HG03175 (cell line): ENCODE measurements around the gene ZDHHC8.

Experiments used
- ATAC-seq: cut with Tn5 transposase; IDR thresholded peaks from one replicate; pipeline ENCODE4 v1.9.1; 2021; ENCODE audit warnings: mild to moderate bottlenecking, moderate library complexity; ENCODE audit not compliant: unreplicated experiment

ZDHHC8 gene

DNA sequence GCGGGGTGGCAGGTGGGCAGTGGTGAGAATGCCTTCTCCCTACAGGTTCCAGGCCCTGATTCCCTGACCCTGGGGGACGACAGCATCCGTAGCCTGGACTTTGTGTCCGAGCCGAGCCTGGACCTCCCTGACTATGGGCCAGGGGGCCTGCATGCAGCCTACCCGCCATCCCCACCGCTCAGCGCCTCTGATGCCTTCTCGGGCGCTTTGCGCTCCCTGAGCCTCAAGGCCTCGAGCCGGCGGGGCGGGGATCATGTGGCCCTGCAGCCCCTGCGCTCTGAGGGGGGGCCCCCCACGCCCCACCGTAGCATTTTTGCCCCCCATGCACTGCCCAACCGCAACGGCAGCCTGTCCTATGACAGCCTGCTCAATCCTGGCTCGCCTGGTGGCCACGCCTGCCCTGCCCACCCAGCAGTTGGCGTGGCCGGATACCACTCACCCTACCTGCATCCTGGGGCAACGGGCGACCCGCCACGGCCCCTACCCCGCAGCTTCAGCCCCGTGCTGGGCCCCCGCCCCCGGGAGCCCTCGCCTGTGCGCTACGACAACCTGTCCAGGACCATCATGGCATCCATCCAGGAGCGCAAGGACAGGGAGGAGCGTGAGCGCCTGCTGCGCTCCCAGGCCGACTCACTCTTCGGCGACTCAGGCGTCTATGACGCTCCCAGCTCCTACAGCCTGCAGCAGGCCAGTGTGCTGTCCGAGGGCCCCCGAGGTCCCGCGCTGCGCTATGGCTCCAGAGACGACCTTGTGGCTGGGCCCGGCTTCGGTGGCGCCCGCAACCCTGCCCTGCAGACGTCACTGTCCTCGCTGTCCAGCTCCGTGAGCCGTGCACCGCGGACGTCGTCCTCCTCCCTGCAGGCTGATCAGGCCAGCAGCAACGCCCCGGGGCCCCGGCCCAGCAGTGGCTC is 11.4 kb downstream of the ZDHHC8 start:
- no peak for ATAC-seq

DNA sequence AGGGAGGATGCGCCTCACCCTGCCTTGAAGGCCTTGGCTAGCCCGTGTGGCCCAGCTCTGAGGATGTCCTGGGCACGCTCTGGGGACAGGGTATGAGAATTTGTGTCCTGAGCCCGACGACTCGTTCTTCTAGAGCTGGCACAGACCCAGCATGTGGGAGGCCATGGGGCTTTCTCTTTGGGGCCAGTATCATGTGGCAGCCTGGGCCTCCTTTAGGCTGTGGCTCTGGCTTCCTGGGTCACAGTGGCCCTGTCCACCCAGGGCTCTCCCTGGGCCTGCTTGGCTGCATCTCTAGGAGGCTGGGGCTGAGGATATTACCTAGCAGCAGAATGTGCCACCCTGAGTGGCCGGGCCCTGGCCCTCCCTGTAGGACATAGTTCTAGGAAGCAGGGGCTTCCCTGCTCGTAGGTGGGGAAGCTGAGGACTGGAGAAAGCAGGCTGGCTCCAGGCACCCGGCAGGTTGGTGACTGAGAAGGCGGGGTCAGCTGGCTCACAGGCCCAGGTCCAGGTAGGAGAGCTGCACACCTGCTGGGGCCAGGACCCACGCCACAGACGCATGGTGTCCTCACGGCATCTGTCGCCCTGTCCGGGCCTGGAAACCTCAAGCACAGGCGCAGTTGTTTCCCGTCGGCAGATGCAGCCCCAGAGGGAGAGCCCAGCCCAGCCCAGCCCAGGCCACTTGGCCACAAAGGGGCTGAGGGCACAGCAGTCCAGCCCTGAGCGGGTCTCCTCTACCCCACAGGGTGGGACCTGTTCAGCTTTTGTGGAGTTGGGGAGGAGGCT is 12.5 kb downstream of the ZDHHC8 start:
- ATAC-seq = no peak

DNA sequence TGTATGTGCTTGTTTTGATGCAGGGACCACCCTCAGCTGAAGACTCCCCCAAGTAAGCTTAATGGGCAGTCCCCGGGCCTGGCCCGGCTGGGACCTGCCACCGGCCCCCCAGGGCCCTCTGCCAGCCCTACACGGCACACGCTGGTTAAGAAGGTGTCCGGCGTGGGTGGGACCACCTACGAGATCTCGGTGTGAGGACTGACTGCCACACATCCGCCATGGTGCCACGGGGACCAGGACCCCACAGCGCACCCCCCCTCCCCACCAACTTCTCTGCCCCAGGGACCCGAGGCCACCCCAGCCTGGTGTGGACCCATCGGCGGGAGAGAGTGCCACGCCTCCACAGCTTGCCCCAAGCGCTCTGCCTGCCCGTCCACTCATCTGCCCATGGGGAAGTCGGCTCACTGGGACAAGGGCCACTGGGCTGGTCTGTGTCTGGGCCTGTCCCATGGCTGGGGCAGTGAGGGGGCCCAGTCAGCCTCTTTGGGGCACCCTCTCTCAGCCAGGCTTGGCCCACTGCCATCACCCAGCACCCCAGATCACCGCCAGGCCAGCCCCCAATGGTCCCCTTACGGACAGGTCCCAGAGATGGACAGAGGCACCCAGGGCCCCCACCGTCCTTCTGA is 13.7 kb downstream of the ZDHHC8 start:
- no peak for ATAC-seq

DNA sequence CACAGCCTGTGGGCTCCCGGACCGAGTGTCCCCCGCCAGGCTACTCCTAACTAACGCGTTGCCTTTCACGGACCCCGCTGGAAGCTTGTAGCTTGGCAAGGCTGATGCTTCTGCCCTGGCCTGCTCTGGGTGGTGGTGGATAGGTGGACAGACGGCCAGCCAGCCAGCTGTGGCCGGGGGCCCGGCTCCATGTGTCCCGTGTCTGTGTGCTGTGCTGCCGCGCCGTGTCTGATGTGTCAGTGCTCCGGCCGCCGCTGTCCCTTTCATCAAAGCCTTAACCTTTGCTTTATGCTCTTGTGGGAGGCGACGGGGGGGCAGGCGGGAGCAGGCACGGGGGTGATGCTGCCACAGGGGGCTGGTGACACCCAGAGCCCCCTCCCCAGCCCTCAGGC is 14.2 kb downstream of the ZDHHC8 start:
- no peak for ATAC-seq

DNA sequence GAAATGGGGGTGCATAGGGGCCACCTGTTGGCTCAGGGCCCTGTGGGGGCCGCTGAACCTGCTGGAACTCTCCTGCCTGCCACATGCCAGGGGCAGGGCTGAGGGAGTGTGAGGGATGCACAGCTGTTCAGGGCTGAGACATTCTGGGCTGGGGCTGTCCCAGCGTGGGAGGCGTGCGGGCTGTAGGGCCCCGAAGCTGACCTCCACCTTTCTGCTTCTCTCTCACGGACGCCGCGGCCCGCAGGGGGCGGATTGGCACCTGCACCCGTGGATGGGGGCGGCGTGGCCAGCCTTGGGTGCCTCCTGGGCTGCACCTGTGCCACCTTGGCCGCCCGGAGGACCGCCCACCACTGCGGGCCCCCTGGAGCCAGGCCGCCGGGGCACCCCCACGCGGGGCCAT is 15.2 kb downstream of the ZDHHC8 start:
- no peak for ATAC-seq

DNA sequence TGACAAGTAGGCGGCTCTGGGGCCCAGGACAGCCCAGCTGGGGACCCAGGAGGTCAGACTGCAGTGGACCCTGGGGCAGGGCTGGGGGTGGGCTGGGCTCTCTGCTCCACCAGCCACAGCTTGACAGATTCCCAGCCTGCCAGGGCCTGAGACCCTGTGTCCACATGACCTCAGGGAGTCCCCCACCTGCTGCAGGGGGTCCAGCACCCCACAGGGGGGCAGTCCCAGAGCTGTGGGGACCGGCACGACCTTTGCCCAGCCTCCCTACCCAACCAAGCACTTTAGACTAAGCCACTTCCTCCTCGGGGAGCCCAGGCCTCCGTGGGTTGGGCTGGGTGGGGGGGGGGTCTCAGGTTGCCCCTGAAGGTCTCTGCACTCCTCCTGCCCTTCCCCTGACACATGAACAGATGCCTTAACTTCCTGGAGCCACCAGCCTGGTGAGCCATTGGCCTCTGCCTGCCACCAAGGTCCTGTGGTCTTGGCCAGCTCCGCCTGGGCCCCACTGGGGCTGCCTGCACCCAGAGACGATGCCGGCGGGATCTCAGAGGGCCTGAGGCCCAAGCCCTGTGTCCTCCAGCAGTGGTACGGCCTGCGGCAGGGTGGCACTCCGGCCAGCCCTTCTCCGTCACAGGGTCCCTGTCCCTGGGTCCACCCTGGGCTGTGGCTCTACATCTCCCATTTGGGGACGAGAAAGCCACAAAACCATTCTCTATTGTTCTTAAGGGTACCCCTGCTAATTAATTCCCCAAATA is 15.8 kb downstream of the ZDHHC8 start:
- no peak for ATAC-seq

DNA sequence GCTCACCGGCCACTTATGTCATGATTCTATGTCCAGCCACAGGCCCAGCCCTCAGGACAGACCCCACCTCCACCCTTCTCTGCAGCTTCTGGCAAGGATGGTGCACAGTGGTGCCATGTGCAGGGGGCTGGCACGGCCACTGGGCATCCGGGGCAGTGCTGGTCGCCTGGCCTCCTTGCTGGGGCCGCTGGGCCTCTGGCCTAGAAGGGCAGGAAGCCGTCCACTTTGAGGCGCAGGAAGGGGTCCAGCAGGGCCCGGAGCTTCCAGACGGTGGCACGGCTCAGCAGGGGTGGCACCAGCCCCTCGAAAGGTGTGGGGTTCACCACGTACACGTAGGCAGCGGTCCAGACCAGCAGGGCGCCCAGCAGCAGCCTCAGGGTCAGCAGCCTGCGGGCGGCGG is 16.8 kb downstream of the ZDHHC8 start:
- no peak for ATAC-seq

DNA sequence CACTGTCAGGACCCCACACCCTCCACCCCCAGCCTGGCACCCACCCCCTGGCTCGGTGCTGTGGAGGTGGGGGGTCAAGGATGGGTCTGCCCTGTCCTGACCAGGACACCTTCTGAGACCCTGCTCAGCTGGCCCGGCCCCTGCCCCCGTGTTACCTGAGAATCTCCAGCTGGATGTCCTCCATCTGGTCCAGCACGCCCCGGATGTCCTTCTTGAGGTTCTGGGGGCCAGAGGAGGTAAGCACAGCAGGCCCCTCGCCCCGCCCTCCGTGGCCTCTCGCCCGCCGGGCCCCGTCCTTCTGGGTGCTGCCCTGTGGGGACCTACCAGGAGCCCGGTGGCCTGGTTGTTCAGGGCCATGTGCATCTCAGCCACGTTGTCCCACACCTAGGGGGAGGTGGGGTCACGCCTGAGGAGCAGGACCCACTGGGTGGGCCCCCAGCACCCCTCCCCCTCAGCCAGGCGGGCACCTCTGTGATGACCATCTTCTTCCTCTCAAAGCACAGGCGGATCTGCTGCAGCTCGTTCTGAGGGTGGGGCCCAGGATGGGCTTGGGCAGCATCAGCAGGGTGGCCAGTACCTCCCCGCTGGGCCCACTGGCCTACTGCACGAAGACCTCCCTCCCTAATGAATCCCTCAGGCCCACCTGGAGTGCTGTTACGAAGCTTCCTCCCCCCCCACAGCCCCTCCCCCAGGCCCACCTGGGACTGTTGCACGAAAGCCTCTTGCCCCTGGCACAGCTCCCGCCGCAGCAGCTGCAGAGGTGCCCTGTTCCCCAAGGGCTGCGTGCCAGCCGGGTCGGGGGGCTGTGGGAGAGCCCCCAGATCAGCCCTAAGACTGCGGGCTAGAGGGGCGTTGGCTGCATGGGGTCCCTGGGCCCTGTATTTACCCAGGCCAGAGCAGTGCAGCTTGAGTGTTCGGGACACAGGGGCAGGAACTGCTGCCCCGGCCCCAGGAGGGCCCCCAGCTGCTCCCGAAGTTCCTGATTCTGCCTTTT is 17.9 kb downstream of the ZDHHC8 start:
- ATAC-seq = no peak

DNA sequence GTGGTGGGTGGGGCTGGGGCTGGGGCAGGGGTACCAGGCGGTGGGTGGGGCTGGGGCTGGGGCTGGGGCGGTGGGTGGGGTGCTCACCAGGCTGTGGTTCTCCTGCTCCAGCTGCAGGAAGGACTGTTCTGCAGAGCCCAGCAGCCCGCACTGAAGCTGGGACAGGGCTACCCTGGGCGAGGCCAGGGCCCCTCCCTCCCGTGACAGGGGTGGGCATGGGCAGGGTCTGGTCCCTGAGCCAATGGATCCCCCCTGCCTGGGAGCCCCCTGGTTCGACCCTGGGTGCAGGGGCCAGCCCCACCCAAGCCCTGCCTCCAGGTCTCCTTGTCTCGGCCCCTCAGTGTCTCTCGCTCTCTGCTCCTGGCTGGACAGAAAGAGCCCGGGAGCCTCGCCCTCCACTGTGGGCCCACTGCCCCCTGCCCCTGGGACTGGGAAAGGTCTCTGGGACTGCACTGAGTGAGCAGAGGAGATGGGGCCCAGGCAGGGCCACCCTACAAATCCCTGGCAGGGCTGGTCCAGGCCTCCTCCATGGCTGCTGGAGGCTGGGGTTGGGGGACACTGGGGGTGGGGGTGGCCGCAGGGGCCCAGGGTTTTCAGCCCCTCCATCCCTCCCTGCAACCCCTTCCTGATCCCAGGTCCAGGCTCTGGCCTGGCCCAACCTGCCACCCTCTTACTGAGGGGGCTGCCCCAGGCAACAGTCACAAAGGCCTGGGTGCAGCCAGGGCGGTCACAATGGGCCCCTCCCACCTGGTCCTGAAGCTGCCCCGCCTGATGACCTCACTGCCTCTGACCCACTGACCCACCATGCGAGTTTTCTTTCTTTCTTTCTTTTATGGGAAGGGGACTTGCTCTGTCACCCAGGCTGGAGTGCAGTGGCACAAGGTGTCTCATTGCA is 19.0 kb downstream of the ZDHHC8 start, which contains the start of gene CCDC188:
TSS of gene CCDC188 (minus strand) at position 675 of the 895 bp plus-strand sequence. CDS start at position 606, 69 bp downstream.
- no peak for ATAC-seq

DNA sequence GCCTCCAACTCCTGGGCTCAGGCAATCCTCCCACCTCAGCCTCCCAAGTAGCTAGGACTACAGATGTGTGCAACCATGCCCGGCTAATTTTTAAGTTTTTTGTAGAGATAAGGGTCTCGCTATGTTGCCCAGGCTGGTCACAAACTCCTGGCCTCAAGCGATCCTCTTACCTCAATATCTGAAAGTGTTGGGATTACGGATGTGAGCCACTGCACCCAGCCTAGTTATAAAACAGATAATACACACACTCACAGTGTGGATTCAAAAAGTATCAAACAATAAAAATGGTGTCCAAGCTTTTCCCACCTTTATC is 19.6 kb downstream of the ZDHHC8 start:
- ATAC-seq = no peak

DNA sequence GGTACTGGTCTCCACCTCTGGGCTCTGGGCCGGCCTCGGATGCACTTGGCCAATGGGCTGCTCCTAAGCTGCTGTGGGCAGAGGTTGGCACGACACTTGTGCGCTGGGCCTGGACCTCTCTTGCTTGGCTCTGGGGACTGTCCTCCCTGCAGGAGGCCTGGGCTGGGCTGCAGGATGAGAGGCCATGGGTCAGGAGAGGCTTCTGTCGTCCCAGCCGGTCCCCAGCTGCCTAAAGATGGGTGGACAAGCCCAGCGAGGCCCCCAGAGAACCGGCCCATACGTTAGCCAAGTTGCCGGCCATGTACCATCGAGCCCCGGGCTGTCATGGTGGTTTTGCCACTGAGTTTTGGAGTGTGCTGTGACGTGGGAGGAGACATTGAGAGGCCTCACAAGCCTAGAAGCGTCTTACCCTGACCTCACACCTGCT is 20.9 kb downstream of the ZDHHC8 start:
- no peak for ATAC-seq

DNA sequence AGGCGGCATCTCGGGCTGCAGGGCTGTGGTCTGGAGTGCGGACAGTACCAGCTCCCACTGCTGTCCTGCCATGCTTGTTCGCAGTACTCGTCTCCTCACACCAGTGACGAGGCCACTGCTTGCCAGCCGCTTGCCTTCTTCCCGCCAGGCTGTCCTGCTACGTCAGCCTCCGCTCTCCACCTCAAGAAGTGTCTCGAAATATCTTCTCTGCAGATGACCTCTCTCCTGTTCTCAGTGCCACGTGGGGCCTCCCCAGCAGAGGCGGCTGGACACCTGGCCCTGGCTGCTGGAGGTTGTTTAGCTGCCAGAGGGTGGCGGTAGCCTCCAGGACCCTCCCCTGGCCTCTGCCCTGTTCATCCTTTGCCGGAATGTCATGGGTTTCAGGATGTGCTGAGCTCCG is 22.3 kb downstream of the ZDHHC8 start:
- no peak for ATAC-seq

DNA sequence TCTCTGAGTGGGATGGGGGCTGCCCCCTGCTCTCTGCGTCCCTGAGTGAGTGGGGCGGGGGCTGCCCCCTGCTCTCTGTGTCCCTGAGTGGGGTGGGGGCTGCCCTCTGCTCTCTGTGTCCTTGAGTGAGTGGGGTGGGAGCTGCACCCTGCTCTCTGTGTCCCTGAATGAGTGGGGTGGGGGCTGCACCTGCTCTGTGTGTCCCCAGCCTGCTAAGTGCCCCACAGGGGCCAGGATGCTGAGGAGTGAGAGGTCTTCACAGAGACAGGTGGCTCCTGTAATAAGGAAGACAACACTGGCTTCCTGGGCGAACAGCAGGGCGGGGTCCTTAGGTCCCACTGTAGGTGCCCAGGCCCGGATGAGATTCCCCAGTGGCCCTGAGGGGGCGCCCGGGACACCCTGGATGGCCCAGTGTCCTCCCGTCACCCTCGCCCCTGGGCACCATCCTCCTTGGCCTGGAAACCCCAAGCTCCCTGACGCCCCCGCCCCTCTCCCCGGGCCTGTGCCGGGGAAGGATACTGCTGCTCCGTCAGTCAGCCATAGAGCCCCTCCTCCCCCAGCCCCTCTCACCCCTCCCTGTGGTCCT is 23.1 kb downstream of the ZDHHC8 start:
- ATAC-seq = no peak

DNA sequence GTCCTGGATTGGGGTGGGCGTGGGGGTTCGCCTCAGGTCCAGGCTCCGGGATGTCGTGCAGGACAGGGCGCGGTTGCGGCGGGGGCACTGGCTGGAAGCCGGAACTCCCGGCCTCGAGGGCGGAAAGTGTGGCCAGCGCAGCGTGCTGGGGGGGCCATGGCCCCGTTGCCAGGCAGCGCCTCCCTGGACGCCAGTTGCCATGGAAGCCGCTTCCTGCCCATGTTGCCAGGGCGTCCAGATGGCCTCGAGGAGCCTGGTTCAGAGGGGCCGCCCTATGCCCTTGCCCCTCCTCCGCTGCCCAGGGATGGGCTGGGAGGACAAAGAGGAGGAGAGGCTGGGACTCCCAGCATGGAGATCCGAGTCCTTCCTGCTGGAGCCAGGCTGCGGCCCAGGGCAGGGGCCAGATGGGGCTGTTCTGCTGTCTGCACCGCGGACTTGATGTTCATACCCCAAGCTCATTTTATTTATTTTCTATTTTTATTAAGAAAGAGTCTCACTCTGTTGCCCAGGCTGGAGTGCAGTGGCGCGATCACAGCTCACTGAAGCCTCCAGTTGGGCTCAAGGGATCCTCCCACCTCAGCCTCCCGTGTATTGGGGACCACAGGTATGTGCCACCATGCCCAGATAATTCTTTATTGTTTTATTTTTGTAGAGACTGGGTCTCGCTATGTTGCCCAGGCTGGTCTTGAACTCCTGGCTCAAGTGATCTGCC is 23.9 kb downstream of the ZDHHC8 start:
- ATAC-seq = no peak

DNA sequence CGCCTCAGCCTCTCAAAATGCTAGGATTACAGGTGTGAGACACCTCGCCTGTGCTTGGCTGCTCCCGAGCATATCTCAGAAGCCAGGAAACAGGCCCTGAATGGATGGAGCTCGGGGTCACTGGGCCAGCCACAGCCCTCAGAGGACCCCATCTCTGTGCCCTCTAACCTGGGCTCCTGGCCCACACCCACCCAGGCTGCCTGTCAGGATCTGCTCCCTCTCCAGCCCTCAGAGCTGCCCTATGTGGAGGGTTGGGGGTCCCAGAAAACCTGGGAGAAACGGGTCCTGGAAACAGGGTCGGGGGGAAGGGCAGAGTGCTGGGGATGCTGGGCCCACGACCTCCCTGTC is 24.4 kb downstream of the ZDHHC8 start:
- ATAC-seq = no peak

DNA sequence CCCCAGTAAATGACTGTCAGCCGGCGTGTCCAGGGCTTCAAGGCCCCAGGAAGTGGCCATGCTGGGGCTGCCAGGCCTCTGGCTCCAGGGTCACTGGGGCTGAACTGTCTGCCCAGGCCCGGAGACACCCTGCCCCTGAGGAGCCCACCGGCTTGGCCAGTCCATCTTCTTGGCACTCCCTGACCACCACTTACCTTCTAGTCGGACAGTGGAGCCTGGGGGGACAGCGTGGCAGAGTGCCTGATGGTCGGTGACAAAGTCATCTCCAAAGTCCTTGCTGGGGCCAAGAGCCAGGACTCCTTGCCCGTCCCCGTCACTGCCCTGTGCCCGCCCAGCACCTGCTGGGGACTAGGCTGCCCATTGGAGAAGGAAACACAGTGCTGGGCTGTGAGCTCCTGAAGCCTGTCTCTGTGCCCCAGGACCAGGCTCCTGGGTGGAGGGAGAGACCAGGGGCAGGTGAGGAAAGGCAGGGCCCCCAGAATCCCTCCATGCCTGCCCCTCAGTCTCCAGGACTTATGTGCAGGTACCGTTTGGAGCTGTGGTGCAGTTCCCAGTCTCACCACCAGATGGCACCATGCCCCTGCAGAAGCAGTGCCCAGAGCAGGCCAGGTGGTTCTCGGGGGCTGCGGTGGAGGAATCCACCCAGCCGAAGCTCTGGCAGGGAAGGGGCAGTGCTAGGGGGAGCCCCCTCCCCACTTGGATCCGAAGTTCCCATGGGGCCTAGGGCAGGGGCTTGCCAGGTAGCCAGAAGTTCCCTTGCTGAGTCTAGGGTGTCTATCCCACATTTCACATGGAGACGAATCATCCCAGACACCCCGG is 25.2 kb downstream of the ZDHHC8 start:
- no peak for ATAC-seq
